ENCODE measurements around the gene LMAN2.

The LMAN2 gene

DNA sequence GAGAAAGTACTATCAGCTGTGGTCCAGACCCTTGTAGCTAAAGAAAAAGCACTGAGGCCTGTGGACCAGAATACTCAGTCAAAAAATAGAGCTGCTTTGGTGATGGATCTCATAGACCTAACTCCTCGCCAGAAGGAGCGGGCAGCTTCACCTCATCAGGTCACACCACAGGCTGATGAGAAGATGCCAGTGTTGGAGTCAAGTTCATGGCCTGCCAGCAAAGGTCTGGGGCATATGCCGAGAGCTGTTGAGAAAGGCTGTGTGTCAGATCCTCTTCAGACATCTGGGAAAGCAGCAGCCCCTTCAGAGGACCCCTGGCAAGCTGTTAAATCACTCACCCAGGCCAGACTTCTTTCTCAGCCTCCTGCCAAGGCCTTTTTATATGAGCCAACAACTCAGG lies 56.8 kb downstream of the LMAN2 start:
- Histone ChIP-seq H3K27me3 (no peaks in the 10 kb centered on the region), H3K4me3 (ENCODE audit: low read depth, low read length) (no peak overlapping the region), H3K9me3 (no peaks in the 10 kb centered on the region), H3K36me3 (peaks cover 62% of the 10 kb centered on the region), H3K4me1 (no peaks in the 10 kb centered on the region)
- DNase-seq = no peak
- TF ChIP-seq CTCF (IDR thresholded peaks at IDR 0.05; ENCODE audit: low read depth, low read length) = no peak

GRCh38 chr5:177293819-177294581 lies 57.5 kb downstream of the LMAN2 start:
- Histone ChIP-seq H3K9me3 (no peaks in the 10 kb centered on the region), H3K4me3 (ENCODE audit: low read depth, low read length) (no peak overlapping the region), H3K36me3 (peaks cover 66% of the 10 kb centered on the region), H3K27me3 (no peaks in the 10 kb centered on the region), H3K4me1 (no peaks in the 10 kb centered on the region)
- no peak for TF ChIP-seq CTCF (IDR thresholded peaks at IDR 0.05; ENCODE audit: low read depth, low read length)
- DNase-seq = no peak

DNA sequence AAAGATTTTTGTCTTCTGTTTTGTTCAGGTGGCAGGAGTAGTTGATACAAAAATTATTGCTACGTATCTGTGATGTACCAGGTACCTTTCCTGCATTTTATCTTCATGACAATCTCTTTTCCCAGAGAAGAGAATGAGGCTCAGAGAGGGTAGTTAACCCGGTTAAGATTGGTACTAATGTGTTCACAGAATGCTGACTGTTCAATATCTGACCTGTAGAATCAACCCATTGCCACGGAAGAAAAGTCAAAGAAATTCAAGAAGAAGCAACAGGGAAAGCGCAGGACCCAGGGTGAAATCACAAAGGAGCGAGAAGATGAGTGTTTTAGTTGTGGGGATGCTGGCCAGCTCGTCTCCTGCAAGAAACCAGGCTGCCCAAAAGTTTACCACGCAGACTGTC lies 59.7 kb downstream of the LMAN2 start:
- Histone ChIP-seq H3K4me1 (no peaks in the 10 kb centered on the region), H3K36me3 (peaks cover 80% of the 10 kb centered on the region), H3K9me3 (no peaks in the 10 kb centered on the region), H3K4me3 (ENCODE audit: low read depth, low read length) (no peak overlapping the region), H3K27me3 (no peaks in the 10 kb centered on the region)
- no peak for DNase-seq
- TF ChIP-seq CTCF (IDR thresholded peaks at IDR 0.05; ENCODE audit: low read depth, low read length) = no peak

DNA sequence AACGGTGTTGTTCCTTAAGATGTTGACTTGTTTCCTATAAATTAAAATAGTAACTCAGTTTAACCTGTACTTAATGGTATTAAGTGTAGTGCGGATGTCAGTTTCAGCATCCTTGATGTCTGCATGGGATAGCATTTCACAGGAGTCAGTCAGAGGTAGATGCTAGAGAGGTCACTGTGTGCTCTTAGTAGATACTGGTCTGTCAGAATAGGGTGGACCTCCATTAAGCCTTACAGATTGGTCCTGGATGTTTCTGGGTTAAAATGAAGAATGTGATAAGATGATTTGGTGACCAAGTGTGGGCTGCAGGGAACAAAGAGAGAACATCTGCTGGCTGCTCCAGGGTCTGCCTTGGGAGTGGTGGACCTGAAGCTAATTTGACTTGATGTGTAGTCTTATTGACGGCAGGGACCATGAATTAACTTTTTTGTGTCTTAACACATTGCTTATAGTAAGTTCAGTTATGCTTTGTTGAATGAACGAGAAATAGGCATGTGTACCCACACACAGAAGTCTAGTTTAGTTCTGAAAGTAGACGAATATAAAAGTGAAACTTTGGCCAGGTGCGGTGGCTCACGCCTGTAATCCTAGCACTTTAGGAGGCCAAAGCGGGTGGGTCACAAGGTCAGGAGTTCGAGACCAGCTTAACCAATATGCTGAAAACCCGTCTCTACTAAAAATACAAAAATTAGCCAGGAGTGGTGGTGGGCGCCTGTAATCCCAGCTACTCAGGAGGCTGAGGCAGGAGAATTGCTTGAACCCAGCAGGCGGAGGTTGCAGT lies 60.5 kb downstream of the LMAN2 start:
- no peak for TF ChIP-seq CTCF (IDR thresholded peaks at IDR 0.05; ENCODE audit: low read depth, low read length)
- peaks cover 76% of the 10 kb centered on the region for H3K36me3 ChIP-seq
- H3K4me1 ChIP-seq = no peaks in the 10 kb centered on the region
- H3K4me3 ChIP-seq (ENCODE audit: low read depth, low read length) = no peak overlapping the region
- no peaks in the 10 kb centered on the region for H3K9me3 ChIP-seq
- H3K27me3 ChIP-seq = no peaks in the 10 kb centered on the region
- no peak for DNase-seq

DNA sequence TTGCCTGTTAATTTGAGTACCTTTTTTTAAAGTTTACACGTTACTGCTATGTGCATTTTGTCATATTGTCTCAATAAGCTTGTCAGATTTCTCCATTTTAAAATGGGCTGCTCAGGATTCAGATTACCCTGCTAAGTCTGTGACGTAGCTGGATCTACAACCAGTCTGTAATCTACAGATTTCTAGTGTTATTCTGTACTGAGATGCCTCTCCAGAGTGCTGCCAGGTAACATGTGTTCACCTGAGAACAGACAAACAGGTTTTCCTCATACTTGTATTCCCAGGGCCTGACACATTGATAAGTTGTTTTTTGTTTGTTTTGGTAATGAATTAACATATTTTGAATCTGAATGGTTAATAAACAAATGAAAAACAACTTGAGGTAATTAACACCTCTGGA lies 63.3 kb downstream of the LMAN2 start:
- no peak for DNase-seq
- TF ChIP-seq CTCF (IDR thresholded peaks at IDR 0.05; ENCODE audit: low read depth, low read length) = no peak
- peaks cover 74% of the 10 kb centered on the region for H3K36me3 ChIP-seq
- no peaks in the 10 kb centered on the region for H3K27me3 ChIP-seq
- no peaks in the 10 kb centered on the region for H3K9me3 ChIP-seq
- no peaks in the 10 kb centered on the region for H3K4me1 ChIP-seq
- H3K4me3 ChIP-seq (ENCODE audit: low read depth, low read length) = no peak overlapping the region
